Lower leg skin (tissue), 3 donors: ENCODE measurements around the gene SLC25A13.

ENCODE experiments used
- CTCF ChIP-seq, 3 donors: fragments of 450-650 bp; IDR thresholded peaks; one replicate each; pipeline ENCODE4 v1.5.1; 2016; ENCODE audit warnings: antibody characterized with exemption in 3 of 3, mild to moderate bottlenecking in 3 of 3, moderate library complexity in 2 of 3
- POLR2A ChIP-seq, 2 donors: fragments of 450-650 bp; IDR thresholded peaks; one replicate each; pipeline ENCODE4 v1.6.1; 2016 to 2017; ENCODE audit warnings: antibody characterized with exemption in 2 of 2, mild to moderate bottlenecking in 1 of 2, moderate library complexity in 1 of 2

- no peak for TF ChIP-seq CTCF (IDR thresholded peaks at IDR 0.05)
- no peak for TF ChIP-seq POLR2A (IDR thresholded peaks at IDR 0.05)
Observed at GRCh38 chr7:96120445-96121225, 201.3 kb downstream of the SLC25A13 start.
